Nephron (organoid): Measurements from ENCODE around the gene KCNJ15.

Source experiments
- H3K27ac Mint-ChIP-seq, 3 experiments: 2 replicates each; pipeline ENCODE4 v1.8.0; 2020; ENCODE audit warnings: mixed read lengths in 3 of 3, mild to moderate bottlenecking in 2 of 3, moderate library complexity in 1 of 3
- H3K27me3 Mint-ChIP-seq: 2 replicates; pipeline ENCODE4 v1.8.0; 2021; ENCODE audit warnings: low read depth, mild to moderate bottlenecking, moderate library complexity, mixed read lengths
- H3K36me3 Mint-ChIP-seq: 2 replicates; pipeline ENCODE4 v1.8.0; 2020; ENCODE audit warnings: low read depth, mixed read lengths
- H3K4me1 Mint-ChIP-seq: 2 replicates; pipeline ENCODE4 v1.8.0; 2020; ENCODE audit warnings: mixed read lengths
- H3K4me3 Mint-ChIP-seq, 3 experiments: 2 replicates each; pipeline ENCODE4 v1.8.0; 2020; ENCODE audit warnings: mild to moderate bottlenecking in 3 of 3, mixed read lengths in 3 of 3, moderate library complexity in 2 of 3
- H3K9me3 Mint-ChIP-seq: 2 replicates; pipeline ENCODE4 v1.8.0; 2020; ENCODE audit warnings: mixed read lengths
- TF ChIP-seq, protein P1 (sequence below), 3 experiments: fragments of 200-600 bp; sonication (generic); IDR thresholded peaks; one replicate each; pipeline ENCODE4 v1.5.0; 2021; ENCODE audit warnings: antibody characterized with exemption in 3 of 3; ENCODE audit not compliant: unreplicated experiment in 3 of 3

Gene KCNJ15

GRCh38 chr21:38256599-38257302 is at the start of gene KCNJ15:
KCNJ15 (plus strand) TSS chr21:38256991; CDS start chr21:38299262, 42,271 bp downstream.
- Mint-ChIP-seq H3K4me1 (no peaks in the 10 kb centered on the region), H3K9me3 (no peaks in the 10 kb centered on the region), H3K27ac (peak within 1 kb of the TSS; percentile 70 to 85 (median 83)), H3K36me3 (no peaks in the 10 kb centered on the region), H3K27me3 (peaks cover 9% of the 10 kb centered on the region), H3K4me3 (peak within 1 kb of the TSS; percentile 69 to 87 (median 79))
- TF ChIP-seq, protein P1, sequence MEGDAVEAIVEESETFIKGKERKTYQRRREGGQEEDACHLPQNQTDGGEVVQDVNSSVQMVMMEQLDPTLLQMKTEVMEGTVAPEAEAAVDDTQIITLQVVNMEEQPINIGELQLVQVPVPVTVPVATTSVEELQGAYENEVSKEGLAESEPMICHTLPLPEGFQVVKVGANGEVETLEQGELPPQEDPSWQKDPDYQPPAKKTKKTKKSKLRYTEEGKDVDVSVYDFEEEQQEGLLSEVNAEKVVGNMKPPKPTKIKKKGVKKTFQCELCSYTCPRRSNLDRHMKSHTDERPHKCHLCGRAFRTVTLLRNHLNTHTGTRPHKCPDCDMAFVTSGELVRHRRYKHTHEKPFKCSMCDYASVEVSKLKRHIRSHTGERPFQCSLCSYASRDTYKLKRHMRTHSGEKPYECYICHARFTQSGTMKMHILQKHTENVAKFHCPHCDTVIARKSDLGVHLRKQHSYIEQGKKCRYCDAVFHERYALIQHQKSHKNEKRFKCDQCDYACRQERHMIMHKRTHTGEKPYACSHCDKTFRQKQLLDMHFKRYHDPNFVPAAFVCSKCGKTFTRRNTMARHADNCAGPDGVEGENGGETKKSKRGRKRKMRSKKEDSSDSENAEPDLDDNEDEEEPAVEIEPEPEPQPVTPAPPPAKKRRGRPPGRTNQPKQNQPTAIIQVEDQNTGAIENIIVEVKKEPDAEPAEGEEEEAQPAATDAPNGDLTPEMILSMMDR (IDR thresholded peaks at IDR 0.05; ENCODE audit: unreplicated experiment in 3 of 3) = no peak

GRCh38 chr21:38208118-38208517 is 48.7 kb upstream of the KCNJ15 start:
- H3K36me3 Mint-ChIP-seq = peaks cover 3% of the 10 kb centered on the region
- peaks cover 19% of the 10 kb centered on the region for H3K9me3 Mint-ChIP-seq
- TF ChIP-seq, protein P1 (IDR thresholded peaks at IDR 0.05; ENCODE audit: unreplicated experiment in 3 of 3) = no peak
- H3K27me3 Mint-ChIP-seq = peaks cover 14% of the 10 kb centered on the region
- H3K4me1 Mint-ChIP-seq = peaks cover 2% of the 10 kb centered on the region
- no peak overlapping the region for H3K4me3 Mint-ChIP-seq
- no peak overlapping the region for H3K27ac Mint-ChIP-seq

DNA sequence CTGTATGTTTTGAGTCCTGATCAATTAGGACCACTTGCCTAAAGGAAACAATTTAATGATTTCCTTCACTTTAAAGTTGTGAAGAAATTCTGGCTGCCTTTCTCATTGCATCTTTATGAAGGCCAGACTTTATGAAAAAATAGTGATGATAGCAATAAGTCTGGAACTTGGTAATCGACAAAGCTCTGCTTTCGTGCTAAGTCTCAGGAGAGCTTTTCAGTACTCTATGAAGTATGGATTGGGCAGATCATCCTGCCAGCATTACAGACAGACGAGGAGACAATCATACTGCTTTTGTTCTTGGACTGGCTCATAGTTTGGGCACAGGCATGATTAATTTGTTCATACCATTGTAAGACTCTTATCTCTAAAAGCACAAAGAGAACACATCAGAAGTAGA is 45.5 kb upstream of the KCNJ15 start:
- H3K4me3 Mint-ChIP-seq = no peak overlapping the region
- no peak overlapping the region for H3K27ac Mint-ChIP-seq
- TF ChIP-seq, protein P1 (IDR thresholded peaks at IDR 0.05; ENCODE audit: unreplicated experiment in 3 of 3) = no peak
- H3K36me3 Mint-ChIP-seq = peaks cover 3% of the 10 kb centered on the region
- peaks cover 11% of the 10 kb centered on the region for H3K27me3 Mint-ChIP-seq
- peaks cover 19% of the 10 kb centered on the region for H3K9me3 Mint-ChIP-seq
- H3K4me1 Mint-ChIP-seq = peaks cover 5% of the 10 kb centered on the region

GRCh38 chr21:38212706-38213105 is 44.1 kb upstream of the KCNJ15 start:
- TF ChIP-seq, protein P1 (IDR thresholded peaks at IDR 0.05; ENCODE audit: unreplicated experiment in 3 of 3) = no peak
- Mint-ChIP-seq H3K27me3 (peaks cover 11% of the 10 kb centered on the region), H3K4me1 (peaks cover 5% of the 10 kb centered on the region), H3K36me3 (peaks cover 3% of the 10 kb centered on the region), H3K9me3 (peaks cover 19% of the 10 kb centered on the region), H3K27ac (no peak overlapping the region), H3K4me3 (no peak overlapping the region)

GRCh38 chr21:38219049-38219628 is 37.7 kb upstream of the KCNJ15 start:
- Mint-ChIP-seq H3K9me3 (peaks cover 34% of the 10 kb centered on the region), H3K4me1 (peaks cover 5% of the 10 kb centered on the region), H3K27me3 (no peaks in the 10 kb centered on the region), H3K27ac (no peak overlapping the region), H3K36me3 (peaks cover 18% of the 10 kb centered on the region), H3K4me3 (no peak overlapping the region)
- TF ChIP-seq, protein P1 (IDR thresholded peaks at IDR 0.05; ENCODE audit: unreplicated experiment in 3 of 3) = peak; percentile 87 to 91 (median 87)
